Stimulated activated CD4-positive, alpha-beta T cell treated with anti-CD3 and anti-CD28 coated beads, Interleukin-1b, Interleukin-23, amount 100 ng/mL, for 1 hour (primary cell): ENCODE measurements around the gene FCHSD2.
"Not testable (repeated sequence)": the region's sequence is repeated elsewhere in the genome, so short reads cannot be mapped to it uniquely, and the experiment has no call there.

ENCODE experiments used
- DNase-seq, 2 donors: peaks; one replicate each; pipeline ENCODE4 v3.0.0-alpha.2; 2020; ENCODE audit warnings: low read depth in 2 of 2

Gene FCHSD2

DNA sequence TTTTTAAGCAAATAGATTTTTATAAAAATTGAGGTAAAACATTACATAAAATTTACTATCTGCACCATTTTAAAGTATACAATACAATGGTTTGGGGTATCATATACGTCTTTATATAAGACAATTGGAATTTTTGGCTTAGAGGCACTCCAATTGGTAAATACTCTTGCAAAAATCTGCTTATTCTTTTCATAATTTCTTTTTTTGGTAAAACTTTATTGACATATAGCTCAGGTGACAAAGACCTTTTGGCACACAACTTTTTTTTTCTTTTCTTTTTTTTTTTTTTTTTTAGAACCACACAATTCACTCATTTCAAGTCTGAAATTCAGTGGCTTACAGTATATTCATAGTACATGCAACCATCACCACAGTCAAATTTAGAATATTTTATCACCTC, 270.1 kb downstream of the FCHSD2 start:
- no peak for DNase-seq

DNA sequence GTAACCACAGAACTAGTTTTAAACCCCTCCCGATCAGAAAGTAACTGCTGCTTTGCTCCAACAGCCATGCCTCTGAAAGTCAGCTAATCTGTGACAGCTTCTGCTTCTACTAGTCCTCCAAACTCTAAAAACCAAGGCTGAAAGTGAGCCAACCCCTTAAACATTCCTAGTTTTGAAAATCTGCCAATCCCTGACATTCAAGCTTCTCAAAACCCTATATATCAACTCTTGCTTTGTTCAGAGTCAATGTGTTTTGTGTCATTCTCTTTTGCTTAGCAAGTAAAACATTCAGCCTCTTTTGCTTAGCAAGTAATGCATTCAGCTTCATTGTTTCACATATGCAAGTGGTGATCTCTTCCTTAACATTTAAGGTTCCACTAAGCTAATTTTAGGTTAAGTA, 271.0 kb downstream of the FCHSD2 start:
- DNase-seq, result no peak

DNA sequence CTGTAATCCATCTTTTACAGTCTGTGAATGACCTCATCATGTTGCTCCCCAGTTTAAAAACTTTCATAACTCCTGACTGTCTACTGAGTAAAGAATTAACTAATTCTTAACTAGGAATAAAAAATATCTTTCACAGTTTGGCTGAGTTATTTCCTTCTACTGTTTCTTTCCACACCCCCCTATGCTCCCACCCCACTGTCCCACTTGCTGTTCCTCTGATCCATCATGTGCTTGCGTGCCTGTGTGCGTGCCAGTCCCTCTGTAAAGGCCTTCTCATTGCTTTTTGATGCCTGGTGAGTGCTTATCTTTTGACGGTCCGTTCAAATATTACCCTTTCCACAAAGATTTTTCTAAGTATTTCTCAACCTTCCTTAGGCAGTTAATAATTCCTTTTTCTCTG, 272.3 kb downstream of the FCHSD2 start:
- no peak for DNase-seq

DNA sequence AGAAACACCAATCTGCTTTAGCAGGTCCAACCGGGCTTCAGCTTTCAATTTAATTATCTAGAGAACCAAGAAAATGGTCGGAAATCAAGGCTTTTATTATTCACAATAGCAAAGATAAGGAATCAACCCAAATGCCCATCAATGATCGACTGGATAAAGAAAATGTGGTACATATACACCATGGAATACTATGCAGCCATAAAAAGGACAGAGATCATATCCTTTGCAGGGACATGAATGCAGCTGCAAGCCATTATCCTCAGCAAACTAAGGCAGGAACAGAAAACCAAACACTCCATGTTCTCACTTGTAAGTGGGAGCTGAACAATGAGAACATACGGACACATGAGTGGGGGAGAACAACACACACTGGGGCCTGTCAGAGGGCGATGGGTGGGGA, 274.1 kb downstream of the FCHSD2 start:
- no peak for DNase-seq

DNA sequence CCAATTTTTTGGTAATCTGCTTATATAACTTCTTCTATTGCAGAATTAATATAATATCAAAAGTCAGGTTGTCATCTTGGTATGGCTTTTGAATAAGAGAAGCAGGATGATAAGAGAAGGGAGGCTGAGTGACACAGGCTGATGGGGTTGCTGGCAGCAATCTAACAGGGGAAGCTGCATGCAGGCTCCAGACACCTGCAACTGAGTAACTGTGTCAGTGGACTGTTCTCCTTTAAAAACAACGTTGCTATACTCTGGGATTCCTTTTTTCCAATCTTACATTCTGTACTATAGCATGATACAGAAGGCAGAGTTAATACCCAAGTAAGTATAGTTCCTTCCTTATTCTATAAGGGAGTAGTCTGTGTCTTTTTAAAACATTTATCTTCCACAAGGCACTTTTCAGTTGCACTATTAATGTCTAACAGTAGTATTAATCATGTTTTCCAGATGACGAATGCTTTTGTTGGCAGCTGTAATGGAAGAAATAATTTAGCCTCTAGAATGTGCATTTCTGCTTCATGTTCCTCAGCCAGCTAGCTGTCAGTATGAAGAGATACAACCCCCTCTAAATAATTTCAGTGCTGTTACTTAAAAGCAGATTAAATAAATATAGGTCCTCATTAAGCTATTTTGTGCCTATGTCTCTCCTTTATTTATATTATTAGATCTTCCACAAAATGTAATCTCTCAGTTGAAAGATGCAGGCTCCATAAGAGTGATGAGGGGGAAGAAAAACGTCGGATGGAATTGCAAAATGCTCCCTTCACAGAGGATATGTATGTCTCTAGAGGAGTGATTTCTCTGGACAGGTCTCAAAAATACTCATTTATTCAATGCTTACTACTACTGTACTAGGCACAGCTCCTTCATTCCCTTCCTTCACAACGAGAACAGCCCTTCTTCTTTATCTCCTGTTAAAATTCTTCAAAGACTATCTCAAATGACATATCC, 277.1 kb downstream of the FCHSD2 start:
- no peak for DNase-seq

DNA sequence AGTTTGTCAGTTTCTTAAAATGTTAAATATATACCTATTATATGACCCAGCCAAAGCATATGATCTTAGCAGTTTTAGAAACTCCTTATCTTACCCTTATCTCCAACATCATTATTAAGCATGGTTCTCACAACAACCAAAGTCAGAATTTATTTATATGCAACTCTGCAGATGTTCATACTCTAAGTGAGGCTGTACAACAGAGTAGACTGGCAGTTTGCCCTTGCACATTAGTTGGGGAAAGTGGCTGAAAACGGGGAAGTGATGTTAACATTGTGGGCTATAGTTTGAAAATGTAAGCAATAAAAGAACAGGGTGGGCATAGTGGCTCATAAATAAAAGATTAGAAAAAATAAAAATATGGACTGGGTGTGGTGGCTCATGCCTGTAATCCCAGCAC, 278.2 kb downstream of the FCHSD2 start:
- no peak for DNase-seq

DNA sequence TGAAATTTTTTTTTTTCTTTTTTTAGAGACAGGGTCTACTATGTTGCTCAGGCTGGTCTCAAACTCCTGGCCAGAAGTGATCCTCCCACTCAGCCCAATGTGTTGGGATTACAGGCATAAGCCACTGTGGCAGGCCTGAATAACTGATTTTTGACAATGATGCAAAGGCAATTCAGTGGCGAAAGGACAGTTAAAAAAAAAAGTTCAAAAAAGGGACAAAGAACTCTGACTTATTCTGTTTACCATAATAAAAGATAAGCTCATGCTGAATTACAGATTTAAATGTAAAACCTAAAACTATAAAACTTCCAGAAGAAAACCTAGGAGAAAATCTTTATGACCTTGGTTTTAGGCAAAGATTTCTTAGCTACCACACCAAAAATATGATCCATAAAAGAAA, 279.0 kb downstream of the FCHSD2 start:
- no peak for DNase-seq

DNA sequence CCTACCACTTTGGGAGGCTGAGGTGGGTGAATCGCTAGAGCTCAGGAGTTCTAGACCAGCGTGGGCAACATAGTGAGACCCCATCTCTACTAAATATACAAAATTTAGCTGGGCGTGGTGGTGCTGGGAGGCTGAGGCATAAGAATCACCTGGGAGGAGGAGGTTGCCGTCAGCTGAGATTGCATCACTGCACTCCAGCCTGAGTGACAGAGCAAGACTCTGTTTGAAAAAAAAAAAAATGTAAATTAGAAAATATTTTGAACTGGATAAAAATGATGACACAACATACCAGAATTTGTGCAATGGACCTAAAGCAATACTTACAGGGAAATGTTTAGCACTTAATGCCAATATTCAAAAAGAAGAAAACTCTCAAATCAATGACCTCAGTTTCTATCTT, 281.5 kb downstream of the FCHSD2 start:
- DNase-seq, result no peak

DNA sequence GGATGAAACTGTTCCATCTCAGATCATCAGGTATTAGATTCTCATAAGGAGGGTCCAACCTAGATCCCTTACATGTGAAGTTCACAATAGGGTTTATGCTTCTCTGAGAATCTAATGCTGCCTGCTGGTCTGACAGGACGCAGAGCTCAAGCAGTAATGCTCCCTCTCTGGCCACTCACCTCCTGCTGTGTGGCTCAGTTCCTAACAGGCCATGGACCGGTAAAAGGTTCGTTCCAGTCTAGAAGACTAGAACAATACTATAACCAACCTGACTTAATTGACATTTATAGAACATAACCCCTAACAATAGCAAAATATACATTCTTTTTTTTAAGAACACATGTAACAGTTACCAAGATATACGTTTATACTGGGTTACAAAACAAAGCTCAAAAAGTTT, 282.1 kb downstream of the FCHSD2 start:
- no peak for DNase-seq

DNA sequence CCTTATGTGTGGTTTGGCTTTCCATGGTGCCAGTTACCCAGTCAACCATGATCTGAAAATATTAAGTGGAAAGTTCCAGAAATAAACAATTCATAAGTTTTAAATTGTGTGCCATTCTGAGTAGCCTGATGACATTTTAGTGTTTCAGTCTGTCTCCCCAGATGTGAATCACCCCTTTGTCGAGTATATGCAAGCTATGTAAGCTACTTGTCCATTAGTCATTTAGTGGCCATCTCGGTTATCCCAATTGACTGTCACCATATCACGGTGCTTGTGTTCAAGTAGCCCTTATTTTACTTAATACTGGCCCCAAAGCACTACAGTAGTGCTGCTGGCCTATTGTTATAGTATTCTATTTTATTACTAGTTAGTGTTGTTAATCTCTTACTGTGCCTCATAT, 283.0 kb downstream of the FCHSD2 start:
- no peak for DNase-seq

DNA sequence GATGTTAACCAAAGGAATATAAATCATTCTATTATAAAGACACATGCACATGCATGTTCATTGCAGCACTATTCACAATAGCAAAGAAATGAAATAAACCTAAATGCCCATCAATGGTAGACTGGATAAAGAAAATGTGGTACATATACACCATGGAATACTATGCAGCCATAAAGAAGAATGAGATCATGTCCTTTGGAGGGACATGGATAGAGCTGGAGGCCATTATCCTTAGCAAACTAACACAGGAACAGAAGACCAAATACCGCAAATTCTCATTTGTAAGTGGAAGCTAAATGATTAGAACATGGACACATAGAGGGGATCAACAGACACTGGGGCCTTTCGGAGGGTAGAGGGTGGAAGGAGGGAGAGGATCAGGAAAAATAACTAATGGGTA, 283.9 kb downstream of the FCHSD2 start:
- not testable (repeated sequence) for DNase-seq

DNA sequence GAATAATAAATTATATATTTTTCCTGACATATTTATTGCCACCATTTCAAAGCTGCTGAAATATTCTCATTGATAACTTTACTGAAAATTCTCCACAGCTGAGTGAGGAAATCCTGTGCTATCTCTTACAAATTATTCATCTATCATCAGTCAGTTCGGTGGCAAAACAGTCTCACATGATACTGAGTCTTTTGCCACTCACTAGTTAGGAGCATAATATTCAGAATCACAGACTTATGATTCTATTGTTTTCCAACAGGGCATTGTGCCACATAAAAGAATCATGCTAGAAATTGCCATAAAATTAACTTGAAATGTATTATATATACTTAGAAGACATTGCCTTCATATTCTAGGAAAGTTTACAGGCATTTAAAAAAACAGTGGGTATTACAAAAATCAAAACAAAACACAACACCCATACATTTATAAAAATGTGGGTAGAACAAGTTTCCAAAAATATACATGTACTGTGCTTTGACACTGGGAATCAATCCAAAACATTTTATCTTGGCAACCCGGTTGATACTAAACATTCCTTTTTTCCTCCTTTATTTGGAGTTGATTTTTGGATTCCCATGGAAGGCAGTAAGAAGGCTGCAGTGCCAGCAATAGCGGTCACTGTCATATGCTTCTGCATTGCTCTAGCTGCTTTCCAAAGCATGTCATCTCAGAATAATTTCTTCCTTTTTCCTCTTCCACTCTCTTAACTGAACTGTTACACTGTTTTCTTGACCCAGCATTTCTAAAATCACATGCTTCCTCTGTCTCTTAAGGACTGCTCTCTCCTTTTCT, 285.4 kb downstream of the FCHSD2 start:
- no peak for DNase-seq

DNA sequence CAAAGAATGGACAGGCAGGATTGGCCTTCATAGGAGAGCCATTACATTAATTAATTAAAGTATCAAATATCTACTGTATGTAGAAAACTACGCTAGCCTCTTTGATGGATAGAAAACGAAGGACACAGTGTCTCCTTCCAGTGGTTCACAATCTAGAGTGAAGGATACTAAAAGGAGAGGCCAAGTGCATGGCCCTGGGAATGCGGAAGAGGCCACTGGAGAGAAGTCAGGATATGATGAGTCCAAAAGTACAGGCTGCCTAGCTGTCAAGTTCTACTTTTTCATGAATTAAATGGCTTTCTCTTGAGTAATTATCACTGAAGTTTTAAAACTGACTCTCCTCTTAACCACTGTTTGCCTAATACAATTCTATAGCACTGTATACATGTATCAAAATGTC, 286.1 kb downstream of the FCHSD2 start:
- DNase-seq, result no peak

DNA sequence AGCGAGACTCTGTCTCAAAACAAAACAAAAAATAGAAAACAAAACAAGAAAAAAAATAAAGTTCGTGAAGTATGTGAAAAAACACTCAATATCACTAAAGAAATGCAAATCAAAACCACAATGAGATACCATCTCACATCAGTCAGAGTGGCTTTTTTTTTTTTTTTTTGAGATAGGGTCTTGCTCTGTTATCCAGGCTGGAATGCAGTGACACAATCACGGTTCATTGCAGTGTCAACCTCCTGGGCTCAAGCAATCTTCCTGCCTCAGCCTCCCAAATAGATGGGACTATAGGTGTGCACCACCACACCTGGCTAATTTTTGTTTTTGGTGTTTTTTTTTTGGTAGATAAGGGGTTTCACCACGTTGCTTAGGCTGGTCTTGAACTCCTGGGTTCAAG, 290.4 kb downstream of the FCHSD2 start:
- DNase-seq, result no peak

DNA sequence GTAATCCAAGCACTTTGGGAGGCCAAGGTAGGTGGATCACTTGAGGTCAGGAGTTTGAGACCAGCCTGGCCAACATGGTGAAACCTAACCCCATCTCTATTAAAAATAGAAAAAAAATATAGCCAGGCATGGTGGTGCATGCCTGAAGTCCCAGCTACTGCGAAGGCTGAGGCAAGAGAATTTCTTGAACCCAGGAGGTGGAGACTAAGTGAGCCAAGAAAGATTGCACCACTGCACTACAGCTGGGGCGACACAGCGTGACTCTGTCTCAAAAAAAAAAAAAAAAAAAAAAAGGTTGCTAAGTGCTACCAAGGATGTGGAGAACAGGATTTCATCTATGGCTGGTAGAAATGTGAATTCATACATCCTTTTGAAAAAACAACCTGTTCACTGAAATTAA, 291.3 kb downstream of the FCHSD2 start:
- no peak for DNase-seq

DNA sequence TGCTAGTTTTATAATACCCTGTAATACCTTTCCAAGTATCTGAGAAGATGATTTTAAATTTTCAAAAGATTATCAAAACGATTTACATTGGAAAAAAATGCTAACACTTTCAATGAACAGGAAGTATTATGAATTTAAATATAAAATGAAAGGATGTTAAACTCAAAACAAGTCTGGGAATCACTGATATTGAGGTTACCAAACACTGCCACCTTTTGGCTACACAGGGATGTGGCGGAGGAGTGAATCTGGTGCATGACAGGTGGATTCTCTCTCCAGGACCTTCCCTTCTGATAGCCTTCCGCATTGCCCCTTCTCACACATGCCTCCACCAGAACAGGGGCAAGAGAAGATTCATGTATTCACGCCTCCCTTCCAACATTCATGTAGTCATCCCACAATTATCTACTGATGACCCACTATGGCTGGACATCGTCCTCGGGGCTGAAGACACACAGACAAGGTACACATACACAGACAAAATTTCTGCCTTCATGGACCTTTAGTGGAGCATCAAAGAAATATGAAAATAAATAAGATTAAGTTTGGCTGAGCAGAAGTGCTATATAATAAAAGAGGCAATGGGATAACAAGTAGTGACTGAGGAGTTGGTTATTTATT, 293.2 kb downstream of the FCHSD2 start:
- DNase-seq, result peak in 1 of 2 donors; percentile 15

DNA sequence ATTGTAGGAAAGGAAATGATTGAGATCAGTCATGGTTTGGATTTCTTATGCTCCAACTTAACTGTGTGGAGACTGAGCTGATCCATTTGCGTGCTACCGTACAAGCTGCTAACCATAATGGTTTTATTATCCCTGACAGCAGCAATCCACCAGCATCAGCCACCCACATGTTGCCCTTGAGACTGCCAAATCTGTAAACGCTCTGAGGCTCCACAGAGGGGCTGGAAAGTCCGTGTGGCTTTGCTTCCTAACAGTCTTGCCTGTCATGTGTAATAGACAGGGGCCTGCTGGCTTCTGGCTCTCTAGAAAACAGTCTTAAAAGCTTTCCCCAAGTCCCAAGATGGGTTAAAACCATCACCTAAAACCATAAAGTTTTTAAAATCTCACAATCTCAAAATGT, 297.8 kb downstream of the FCHSD2 start:
- DNase-seq, result no peak

DNA sequence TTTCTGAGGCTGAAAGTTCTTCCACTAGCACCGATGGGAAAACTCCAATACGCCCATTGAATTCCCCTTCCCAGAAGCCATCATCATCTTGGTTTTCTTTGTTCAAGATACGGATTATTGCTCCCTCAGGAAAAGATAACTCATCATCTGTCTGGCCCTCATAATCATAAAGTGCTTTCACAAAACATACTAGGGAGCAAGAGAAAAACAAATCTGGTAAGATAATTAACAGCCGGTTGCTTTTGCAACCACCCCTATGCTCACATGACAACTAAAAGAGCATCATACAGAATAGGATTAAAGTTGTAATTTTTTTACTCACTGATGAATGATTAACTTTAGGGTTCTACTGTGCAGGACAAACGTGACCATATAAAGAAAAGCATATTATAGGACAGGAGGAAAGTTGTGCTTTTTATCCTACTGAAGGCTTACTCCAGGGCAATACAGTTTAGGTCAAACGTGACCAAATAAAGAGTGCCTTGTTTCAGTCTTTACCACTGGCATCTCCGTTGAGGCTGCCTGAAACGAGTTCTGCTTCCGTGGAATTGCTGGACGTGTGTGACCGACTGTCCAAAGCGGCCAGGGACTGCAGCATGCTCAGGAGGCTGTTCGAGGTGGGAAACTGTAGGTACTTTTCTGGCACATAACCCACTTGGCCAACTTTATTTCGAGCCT, 299.3 kb downstream of the FCHSD2 start:
- no peak for DNase-seq

DNA sequence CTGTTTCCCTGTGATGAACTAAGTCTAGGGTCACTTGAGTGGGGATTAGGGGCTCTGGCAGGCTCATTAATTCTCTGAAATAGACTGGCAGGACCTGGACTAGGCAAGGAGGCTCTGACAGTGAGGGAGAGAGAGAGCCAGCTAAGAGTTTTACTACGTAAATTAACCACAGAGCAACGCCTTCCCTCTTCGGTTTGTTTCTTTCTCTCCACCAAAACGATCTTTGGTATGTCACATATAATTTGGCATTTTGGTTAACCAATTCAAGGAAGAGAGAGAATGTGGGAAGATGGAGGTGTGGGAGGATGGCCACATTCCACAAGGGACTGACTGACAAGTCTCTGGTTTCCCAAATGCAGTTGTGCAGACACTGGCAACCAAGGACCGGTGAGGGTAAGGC, 300.0 kb downstream of the FCHSD2 start:
- no peak for DNase-seq

DNA sequence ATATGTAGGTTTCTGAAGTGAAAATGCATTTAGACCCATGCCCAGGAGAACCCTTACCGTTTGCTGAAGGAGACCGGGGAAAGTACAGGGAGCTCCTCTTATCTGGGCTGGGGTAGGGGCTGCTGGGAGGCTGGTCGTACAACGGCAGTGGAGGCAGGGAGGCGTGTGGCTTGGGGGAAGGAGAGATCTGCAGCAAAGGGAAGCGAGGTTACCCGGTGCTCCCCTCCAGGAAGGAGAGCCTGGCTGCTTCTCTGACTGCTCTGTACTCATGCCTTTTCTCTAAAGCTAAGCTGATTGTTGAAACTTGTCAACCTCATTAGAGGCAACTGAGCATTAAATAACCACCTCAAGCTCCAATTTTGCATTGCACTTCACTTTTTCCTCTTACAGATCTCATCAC, 300.7 kb downstream of the FCHSD2 start:
- DNase-seq, result no peak

DNA sequence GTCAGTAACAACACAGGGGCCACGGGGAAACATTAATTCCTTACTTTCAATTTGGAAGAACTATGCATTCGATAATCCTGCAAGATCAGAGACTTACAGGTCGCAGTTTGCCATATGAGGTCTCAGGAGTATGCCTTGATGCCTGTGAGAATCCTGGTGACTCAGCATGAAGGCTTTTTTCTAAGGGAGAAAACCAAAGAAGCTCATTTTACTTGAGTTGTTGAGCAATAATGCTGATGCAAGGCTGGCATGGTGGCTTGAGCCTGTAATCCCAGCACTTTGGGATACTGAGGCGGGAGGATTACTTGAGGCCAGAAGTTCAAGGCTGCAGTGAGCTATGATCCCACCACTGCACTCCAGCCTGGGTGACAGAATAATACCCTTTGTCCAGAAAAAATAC, 301.3 kb downstream of the FCHSD2 start:
- DNase-seq, result no peak

DNA sequence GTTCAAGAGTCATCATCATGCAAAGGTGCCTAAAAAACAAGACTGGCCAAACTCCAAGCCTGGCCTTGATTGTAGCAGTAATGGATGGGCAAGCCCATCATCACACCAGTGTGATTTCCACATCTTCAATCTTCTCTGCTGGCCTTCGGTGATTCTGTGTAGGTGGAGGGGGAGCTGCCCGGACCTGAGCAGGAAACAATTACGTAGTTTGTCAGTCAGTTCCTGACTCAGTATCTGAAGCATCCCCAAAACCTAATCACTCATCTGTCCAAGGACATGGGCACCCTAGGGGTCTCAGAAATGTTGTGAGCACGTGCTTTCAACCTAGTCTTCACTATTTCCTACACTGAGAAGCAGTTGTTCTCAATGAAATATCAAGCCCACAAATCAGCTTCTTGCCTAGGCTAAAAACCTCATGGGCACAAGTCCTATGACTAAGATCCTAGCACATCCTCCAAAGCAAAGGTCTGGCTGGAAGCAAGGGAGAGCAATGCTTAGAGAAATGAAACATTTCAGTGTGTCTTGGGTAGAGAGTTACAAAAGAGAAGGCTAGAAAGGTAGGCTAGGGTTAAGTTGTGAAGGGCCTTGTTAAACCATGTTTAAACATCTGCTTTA, 303.3 kb downstream of the FCHSD2 start:
- no peak for DNase-seq
